HS-5 (cell line): ENCODE data around the gene LGALS14.
A peak's percentile ranks its signal among the peaks of the same experiment; 100 is the strongest.
"Not testable (repeated sequence)": the region's sequence is repeated elsewhere in the genome, so short reads cannot be mapped to it uniquely, and the experiment has no call there.

ENCODE experiments used
- DNase-seq: peaks from one replicate; pipeline ENCODE4 v3.0.0-alpha.2; 2012; ENCODE audit warnings: low read depth

The LGALS14 gene

GRCh38 chr19:39704181-39705044, at the start of gene LGALS14:
LGALS14 (plus strand) TSS chr19:39704481; CDS start chr19:39704529, 48 bp downstream.
- no peak for DNase-seq

- DNase-seq = no peak
These were observed 48.7 kb upstream of the LGALS14 start, which contains the start of gene LGALS16 for GRCh38 chr19:39655613-39656012. LGALS16 (plus strand) TSS chr19:39655913; CDS start chr19:39655962, 49 bp downstream.

GRCh38 chr19:39659791-39660190, 44.5 kb upstream of the LGALS14 start:
- no peak for DNase-seq

GRCh38 chr19:39660661-39661060, 43.6 kb upstream of the LGALS14 start:
- DNase-seq = no peak

GRCh38 chr19:39661565-39661964, 42.7 kb upstream of the LGALS14 start:
- no peak for DNase-seq

- DNase-seq = not testable (repeated sequence)
These were observed 34.4 kb upstream of the LGALS14 start for GRCh38 chr19:39669860-39670259.

- no peak for DNase-seq
These were observed 33.3 kb upstream of the LGALS14 start for GRCh38 chr19:39670998-39671397.

GRCh38 chr19:39671739-39672363, 32.4 kb upstream of the LGALS14 start:
- DNase-seq = peak; percentile 29

- DNase-seq = no peak
These were observed 31.8 kb upstream of the LGALS14 start for GRCh38 chr19:39672473-39672872.

GRCh38 chr19:39673862-39674261, 30.4 kb upstream of the LGALS14 start:
- not testable (repeated sequence) for DNase-seq

- no peak for DNase-seq
These were observed 28.3 kb upstream of the LGALS14 start for GRCh38 chr19:39676004-39676403.

- DNase-seq = no peak
These were observed 26.1 kb upstream of the LGALS14 start for GRCh38 chr19:39677961-39678889.

GRCh38 chr19:39679056-39679790, 25.1 kb upstream of the LGALS14 start:
- DNase-seq = no peak

- no peak for DNase-seq
These were observed 24.5 kb upstream of the LGALS14 start for GRCh38 chr19:39679791-39680168.

- no peak for DNase-seq
These were observed 23.7 kb upstream of the LGALS14 start for GRCh38 chr19:39680593-39680992.

- no peak for DNase-seq
These were observed 22.9 kb upstream of the LGALS14 start for GRCh38 chr19:39681416-39681815.

- DNase-seq = no peak
These were observed 20.0 kb upstream of the LGALS14 start for GRCh38 chr19:39684267-39684666.

- DNase-seq = no peak
These were observed 17.5 kb upstream of the LGALS14 start for GRCh38 chr19:39686739-39687138.

GRCh38 chr19:39688637-39689036, 15.6 kb upstream of the LGALS14 start:
- DNase-seq = not testable (repeated sequence)

GRCh38 chr19:39692166-39692565, 12.1 kb upstream of the LGALS14 start:
- no peak for DNase-seq

- no peak for DNase-seq
These were observed 11.5 kb upstream of the LGALS14 start for GRCh38 chr19:39692822-39693221.
